ENCODE results near the gene FETUB.

DNA sequence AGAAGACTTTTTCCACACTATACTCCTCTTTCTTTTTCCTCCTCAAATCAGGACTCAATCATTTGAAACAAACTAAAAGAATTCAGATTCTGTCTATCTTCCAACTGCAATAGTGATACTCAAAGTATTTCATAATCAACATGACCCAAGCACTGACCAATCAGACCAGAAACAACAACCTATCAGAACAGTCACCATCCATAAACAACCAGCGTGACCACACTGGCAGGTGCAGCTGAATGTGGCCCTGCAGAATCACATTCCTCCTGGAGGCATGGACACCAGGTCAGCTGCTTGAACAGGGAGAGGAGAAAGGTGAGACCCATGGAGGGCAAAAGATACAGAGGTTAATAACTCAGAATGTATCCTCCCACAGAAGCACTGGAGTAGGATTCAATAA is 39.0 kb downstream of the FETUB start:
- TF ChIP-seq POLR2AphosphoS5 (IDR thresholded peaks at IDR 0.05; ENCODE audit: low read depth, low read length) (no peak), EZH2 (IDR thresholded peaks at IDR 0.05) (no peak), EGR1 (IDR thresholded peaks at IDR 0.05; ENCODE audit: low read depth) (no peak)
- TF ChIP-seq, protein P1, sequence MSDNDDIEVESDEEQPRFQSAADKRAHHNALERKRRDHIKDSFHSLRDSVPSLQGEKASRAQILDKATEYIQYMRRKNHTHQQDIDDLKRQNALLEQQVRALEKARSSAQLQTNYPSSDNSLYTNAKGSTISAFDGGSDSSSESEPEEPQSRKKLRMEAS (IDR thresholded peaks at IDR 0.05), result no peak
- TF ChIP-seq, protein P2, sequence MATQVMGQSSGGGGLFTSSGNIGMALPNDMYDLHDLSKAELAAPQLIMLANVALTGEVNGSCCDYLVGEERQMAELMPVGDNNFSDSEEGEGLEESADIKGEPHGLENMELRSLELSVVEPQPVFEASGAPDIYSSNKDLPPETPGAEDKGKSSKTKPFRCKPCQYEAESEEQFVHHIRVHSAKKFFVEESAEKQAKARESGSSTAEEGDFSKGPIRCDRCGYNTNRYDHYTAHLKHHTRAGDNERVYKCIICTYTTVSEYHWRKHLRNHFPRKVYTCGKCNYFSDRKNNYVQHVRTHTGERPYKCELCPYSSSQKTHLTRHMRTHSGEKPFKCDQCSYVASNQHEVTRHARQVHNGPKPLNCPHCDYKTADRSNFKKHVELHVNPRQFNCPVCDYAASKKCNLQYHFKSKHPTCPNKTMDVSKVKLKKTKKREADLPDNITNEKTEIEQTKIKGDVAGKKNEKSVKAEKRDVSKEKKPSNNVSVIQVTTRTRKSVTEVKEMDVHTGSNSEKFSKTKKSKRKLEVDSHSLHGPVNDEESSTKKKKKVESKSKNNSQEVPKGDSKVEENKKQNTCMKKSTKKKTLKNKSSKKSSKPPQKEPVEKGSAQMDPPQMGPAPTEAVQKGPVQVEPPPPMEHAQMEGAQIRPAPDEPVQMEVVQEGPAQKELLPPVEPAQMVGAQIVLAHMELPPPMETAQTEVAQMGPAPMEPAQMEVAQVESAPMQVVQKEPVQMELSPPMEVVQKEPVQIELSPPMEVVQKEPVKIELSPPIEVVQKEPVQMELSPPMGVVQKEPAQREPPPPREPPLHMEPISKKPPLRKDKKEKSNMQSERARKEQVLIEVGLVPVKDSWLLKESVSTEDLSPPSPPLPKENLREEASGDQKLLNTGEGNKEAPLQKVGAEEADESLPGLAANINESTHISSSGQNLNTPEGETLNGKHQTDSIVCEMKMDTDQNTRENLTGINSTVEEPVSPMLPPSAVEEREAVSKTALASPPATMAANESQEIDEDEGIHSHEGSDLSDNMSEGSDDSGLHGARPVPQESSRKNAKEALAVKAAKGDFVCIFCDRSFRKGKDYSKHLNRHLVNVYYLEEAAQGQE (IDR thresholded peaks at IDR 0.05; ENCODE audit: low read depth), result no peak
- TF ChIP-seq, protein P3, sequence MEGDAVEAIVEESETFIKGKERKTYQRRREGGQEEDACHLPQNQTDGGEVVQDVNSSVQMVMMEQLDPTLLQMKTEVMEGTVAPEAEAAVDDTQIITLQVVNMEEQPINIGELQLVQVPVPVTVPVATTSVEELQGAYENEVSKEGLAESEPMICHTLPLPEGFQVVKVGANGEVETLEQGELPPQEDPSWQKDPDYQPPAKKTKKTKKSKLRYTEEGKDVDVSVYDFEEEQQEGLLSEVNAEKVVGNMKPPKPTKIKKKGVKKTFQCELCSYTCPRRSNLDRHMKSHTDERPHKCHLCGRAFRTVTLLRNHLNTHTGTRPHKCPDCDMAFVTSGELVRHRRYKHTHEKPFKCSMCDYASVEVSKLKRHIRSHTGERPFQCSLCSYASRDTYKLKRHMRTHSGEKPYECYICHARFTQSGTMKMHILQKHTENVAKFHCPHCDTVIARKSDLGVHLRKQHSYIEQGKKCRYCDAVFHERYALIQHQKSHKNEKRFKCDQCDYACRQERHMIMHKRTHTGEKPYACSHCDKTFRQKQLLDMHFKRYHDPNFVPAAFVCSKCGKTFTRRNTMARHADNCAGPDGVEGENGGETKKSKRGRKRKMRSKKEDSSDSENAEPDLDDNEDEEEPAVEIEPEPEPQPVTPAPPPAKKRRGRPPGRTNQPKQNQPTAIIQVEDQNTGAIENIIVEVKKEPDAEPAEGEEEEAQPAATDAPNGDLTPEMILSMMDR (IDR thresholded peaks at IDR 0.05 in 2 of 3, conservative IDR thresholded peaks at IDR 0.05 in 1 of 3; ENCODE audit: borderline replicate concordance in 1 of 3, insufficient read depth in 1 of 3, low read depth in 2 of 3, low read length in 2 of 3), result no peak

Data from HCT116 (cell line).